DLD1 (cell line): ENCODE data around the gene CTTNBP2NL.
"Not testable (repeated sequence)": the region's sequence is repeated elsewhere in the genome, so short reads cannot be mapped to it uniquely, and the experiment has no call there.

Experiments used
- in situ Hi-C: cut with HindIII; loops from 2 replicates; pipeline ENCODE4 v1.10.0; 2017; ENCODE audit warnings: low sequenced_read_pairs

CTTNBP2NL gene

DNA sequence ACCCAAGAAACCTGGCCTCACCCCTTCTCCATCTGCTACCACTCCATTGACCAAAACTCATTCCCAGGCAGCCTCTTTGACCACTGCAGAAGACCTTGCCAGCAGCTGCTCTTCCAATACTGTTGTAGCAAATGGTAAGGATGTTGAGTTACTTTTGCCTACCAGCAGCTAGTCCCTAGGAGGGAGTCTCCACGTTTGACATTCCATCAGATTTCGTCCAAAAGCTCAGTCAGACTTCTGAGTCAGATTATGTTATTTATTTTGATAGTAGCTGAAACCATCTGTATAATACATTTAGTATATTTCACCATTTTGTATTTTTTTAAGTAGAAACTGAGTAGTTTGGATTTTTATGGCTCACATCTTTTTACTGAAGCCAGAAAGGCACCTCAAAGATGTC is 61.2 kb downstream of the CTTNBP2NL start:
- in situ Hi-C loops = no loop called here

DNA sequence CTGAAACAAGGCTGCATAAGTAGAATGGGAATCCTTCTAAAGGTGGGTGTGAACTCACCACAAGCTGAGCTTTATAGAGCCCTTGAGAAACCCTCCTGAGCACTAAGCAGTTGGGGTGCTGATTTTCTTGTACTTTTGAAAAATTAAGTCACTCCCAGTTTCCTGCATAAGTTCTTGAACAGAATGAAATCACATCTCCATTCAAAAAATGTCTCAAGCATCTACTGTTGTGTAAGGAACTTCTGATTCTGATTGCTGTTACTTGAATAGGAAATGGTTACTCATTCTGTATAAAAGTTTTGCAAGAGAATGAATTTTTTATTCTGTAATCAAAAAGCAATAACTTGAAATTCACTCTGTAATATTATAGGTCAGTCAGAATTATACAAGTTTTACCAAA is 61.9 kb downstream of the CTTNBP2NL start:
- in situ Hi-C loops = no loop called here

DNA sequence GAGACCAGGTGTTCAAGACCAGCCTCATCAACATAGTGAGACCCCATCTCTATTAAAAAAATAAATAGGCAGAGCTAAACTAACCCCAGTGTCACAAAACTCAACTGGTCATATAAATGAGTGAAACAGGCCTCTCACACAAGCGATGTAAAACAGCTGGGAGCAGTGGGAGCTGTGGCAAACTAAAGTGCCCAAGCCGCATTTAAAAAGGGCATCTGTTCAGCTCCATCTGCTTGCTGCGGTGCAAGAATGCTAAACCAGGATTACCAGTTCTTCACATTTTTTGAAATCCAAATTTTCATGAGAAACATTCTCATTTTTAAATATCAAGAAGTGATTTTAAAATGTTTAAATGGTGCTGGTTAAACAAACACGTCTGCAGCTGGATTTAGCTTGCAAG is 62.7 kb downstream of the CTTNBP2NL start:
- in situ Hi-C loops = no loop called here

DNA sequence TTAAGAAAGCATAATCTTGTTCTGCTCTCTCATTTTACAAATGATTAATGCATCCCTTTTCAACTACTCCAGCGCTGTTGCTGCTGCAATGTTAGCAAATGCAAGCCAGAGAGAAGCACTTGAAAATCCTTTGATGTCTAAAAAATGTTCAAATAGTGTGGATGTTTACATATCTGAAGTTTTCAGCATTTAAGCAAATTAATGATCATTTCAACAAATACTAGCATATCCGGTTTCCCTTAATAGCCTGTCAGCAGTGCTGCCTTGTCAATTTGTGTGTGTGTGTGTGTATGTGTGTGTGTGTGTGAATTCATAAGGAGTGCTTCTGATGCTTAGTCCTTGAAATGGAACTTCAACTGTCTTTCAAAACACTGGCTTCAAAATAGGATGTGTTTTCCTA is 64.6 kb downstream of the CTTNBP2NL start:
- in situ Hi-C loops = no loop called here

DNA sequence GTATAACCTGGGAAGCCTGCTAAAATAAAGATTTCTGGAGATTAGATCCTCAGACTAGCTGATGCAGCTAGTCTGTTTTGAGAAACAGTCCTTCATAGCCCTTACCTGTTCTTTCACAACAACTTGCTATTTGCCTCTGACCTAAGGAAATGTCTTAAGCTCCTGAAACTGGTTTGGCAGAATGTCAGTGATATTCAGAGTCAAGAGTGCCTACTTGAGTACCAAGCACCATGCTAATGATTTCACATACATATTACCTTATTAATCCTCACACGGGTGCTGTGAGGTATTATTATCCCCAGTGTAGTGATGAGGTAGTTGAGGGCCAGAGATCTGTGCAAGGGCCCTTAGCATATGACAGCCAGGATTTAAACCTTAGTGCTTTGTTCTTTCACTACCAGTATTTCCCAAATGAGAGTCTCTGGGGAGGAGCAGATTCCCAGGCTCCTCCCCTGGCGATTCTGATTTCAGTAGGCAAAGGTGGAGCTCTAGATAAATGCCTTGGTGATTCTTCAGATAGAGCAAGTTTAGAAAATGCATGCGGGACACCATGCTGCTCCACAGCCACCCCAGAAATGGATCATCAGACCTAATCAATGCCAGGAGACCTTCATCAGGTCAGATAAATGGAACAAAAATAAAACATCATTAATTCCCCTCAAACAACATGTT is 65.3 kb downstream of the CTTNBP2NL start:
- in situ Hi-C loops = no loop called here

DNA sequence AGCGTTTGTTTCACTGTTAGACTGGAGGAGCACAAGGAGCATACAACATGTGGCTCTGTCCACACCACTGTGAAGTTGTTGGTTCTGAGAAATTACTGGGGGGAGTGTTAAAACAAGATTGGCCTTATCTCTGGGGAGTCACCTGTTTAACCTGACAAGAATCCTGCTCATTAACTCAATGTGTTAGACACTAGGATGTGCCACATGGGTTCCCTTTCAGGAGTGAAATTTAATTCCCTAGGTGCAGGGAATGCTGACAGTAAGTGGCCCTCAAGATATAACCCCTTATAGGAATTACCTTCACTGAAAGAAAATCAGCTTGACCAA is 66.9 kb downstream of the CTTNBP2NL start:
- in situ Hi-C loops = no loop called here

DNA sequence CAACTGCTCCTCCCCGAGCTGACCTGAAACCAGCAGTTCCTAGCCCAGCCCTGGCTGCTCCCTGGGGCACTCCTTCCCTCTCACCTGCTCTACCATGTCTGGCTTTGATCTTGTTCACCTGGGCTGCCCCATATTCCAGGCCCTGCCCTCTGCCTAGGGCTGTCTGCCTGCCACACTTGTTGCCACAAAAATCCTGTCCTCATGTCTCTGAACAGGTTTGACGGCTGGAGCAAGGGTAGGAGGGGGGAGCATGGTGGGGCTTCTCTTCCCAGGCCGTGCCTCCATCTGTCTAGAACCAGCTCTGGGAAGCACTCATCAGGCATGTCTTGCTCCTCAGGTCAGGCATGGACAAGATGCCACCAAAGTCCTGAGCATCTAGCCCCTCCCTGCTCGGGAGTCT is 68.5 kb downstream of the CTTNBP2NL start:
- in situ Hi-C loops = no loop called here

DNA sequence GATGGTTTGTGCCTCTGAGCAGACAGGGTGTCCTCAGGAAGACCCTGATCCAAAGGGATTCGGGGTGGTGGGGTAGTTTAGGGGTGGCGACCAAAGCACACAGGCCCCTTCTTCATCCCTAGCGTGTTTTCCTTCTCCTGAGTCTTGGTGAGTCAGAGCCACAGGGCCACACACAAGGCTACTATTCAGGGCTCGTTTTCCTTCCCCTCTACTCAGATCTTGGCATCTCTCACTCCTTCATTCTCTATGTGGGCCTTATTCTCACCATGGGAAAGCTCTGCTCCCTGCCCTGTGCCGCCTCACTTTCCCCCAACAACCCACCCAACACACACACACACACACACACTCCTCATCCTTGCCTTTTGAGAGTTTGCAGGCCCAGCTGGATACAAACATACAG is 69.1 kb downstream of the CTTNBP2NL start:
- in situ Hi-C loops = no loop called here

DNA sequence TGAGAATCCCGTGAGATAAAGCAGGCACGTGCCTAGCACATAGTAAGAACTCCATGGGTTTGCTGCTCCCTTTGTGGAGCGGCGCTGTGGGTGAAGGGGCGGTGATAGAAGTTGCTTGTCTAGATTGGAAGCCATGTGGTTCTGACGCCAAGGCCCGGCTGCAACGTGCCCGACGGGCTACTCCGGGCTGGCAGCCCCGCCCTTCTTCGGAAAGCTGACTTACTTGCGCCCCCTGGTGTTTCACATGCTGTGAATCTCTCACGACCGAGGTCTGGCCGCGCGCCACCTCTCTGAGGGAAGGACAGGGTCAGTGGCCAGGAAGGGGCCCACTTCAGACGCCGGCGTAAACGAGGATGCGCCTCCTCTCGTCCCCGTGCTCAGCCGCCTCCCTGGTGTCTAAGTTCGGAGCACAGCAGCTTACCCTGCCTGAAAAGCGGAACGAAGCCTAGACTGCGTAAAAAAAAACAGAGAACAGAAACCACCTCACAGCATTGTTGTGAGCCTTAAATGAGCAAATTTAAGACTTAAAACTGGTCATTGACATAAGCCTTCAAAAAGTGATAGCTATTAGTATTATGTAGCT is 70.2 kb downstream of the CTTNBP2NL start:
- in situ Hi-C loops = no loop called here

DNA sequence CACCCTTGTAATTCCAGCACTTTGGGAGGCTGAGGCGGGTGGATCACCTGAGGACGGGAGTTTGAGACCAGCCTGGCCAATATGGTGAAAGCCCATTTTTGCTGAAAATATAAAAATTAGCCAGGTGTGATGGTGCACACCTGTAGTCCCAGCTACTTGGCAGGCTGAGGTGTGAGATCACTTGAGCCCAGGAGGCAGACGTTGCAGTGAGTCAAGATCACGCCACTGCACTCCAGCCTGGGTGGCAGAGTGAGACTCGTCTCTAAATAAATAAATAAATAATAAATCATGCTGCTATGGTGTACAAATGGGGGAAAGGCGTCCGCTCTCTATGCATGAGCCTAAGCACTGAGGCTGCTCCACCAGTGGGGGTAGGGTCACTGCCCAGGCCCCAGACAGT is 74.3 kb downstream of the CTTNBP2NL start:
- in situ Hi-C loops = not testable (repeated sequence)

DNA sequence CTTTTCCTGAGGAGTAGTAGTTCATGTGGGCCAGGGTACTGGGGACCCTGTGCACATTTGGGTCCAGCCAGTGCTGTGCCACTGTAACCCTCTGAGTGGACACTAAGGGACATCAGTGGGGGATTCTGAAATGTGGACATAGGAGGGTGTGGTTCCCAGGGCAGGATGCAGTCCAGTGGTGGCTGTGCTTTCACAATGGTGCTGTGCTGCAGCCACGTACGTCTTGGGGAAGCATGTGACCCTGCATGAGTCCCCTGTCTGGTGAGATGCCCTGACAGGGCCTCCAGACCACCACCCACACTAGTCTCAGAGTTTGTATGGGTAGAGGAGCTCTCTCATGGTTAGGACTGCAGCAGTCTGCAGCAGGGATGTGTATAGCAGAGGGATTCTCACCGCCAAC is 75.0 kb downstream of the CTTNBP2NL start:
- in situ Hi-C loops = no loop called here

DNA sequence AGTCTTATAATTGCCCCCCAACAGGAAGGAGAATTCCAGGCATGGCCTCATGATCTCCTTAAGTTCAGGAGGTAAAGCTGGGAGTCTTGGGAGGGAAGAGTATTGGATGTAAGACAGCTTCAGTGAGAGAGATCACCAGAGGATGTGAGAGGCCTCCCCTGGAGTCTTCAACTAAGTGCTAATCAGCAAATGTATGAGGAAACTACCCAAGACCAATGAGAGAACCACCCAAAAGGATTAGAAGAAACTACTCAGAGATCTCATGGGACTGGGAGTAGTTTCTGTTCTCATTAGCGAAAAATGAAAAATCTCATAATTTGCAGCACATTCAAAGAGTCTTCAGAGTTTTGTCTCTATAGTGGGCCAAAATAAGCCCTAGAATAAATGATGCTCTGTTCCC is 76.1 kb downstream of the CTTNBP2NL start:
- in situ Hi-C loops = no loop called here

DNA sequence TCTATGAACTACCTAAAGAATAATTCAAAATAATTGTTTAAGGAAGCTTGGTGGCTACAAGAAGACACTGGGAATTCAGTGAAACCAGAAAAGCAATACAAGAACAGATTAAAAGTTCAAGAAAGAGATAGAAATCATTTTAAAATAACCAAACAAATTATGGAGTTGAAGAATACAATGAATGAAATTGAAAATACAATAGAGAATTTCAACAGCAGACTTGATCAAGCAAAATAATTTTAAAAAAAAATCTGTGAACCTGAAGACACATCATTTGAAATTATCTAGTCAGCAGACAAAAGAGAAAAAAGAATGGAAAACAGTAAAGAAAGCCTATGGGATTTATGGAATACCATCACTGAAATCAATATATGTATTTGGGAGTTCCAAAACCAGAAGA is 81.5 kb downstream of the CTTNBP2NL start:
- in situ Hi-C loops = no loop called here

DNA sequence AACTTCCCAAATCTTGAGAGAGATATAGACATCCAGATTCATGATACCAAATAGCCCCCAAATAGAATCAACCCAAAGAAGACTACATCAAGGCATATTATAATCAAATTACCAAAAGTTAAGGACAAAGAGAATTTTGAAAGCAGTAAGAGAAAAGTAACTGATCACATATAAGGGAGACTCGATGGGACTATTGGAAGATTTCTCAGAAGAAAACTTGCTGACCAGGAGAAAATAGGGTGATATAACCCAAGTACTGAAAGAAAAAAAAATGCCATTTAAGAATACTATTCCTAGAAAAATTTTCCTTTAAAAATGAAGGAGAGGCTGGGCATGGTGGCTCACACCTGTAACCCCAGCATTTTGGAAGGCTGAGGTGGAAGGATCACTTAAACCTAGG is 82.3 kb downstream of the CTTNBP2NL start:
- in situ Hi-C loops = no loop called here

DNA sequence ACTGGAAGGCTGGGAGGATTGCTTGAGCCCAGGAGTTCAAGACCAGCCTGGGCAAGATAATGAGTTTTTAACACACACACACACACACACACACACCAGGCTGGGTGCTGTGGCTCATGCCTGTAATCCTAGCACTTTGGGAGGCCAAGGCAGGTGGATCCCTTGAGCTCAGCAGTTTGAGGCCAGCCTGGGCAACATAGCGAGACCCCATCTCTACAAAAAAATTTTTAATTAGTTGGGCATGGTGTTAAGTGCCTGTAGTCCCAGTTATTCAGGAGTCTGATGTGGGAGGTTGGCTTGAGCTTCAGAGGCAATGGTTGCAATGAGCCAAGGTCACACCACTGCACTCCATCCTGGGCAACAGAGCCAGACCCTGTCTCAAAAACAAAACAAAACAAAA is 90.0 kb downstream of the CTTNBP2NL start:
- in situ Hi-C loops = not testable (repeated sequence)

DNA sequence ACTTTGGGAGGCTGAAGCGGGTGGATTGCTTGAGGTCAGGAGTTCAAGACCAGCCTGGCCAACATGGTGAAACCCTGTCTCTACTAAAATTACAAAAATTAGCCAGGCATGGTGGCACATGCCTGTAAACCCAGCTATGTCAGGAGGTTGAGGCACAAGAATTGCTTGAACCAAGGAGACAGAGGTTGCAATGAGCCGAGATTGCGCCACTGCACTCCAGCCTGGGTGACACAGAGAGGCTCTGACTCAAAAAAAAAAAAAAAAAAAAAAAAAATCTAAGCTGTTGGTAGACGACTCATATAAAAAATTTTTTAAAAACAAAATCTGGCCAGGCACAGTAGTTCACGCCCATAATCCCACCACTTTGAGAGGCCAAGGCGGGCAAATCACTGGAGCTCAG is 91.7 kb downstream of the CTTNBP2NL start:
- in situ Hi-C loops = not testable (repeated sequence)

DNA sequence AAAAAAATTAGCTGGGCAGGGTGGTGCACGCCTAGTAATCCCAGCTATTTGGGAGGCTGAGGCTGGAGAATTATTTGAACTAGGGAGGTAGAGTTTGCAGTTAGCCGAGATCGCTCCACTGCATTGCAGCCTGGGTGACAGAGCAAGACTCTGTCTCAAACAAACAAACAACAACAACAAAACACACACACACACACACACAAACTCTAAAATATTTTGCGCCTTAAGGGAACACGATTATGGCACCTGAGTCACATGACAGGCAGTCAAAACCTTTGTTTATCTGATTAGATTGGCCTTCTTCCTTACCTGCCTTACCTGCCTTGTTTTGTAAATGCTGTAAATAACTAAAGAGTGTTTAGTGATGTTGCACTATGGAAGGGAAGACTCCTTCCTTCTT is 92.1 kb downstream of the CTTNBP2NL start:
- in situ Hi-C loops = no loop called here

DNA sequence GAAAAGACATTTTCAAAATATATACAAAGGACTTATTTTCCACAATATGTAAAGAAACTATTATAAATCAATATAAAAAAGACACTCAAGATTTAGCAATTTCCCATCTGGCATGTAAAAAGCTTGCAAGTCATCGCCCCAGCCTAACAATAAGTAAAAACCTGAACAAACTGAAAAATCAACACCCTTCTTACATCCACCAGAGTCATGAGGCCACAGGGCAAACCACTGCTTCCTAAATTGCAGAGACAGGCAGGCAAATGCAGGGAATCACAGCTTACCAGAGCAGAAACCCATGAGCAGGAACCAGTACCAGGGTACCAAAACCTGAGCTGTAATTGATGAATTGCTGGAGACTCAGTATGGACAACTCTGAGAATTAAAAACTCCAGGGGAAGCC is 96.1 kb downstream of the CTTNBP2NL start:
- in situ Hi-C loops = no loop called here

DNA sequence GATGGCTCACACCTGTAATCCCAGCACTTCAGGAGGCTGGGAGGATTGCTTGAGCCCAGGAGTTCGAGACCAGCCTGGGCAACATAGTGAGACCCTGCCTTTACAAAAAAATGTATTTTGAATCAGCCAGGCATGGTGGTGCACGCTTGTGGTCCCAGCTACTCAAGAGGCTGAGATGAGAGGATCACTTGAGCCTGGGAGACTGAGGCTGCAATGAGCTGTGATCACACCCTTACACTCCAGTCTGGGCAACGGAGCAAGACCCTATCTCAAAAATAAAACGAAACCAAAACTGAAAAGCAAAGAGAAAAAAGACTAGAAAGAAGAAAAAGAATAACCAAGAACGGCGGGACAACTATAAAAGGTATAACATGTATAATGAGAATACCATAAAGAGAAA is 97.3 kb downstream of the CTTNBP2NL start:
- in situ Hi-C loops = no loop called here

DNA sequence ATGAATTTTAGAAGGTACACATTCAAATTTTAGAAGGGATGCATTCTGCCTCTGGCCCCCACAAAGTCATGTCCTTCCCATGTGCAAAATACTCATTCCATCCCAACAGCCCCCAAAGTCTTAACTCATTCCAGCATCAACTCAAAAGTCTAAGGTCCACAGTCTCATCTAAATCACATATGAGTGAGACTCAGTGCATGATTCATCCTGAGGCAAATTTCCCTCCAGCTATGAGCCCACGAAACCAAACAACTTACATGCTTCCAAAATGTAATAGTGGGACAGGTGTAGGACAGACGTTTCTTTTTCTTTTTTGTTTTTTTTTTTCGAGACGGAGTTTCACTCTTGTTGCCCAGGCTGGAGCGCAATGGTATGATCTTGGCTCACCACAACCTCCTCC is 100.3 kb downstream of the CTTNBP2NL start:
- in situ Hi-C loops = no loop called here

DNA sequence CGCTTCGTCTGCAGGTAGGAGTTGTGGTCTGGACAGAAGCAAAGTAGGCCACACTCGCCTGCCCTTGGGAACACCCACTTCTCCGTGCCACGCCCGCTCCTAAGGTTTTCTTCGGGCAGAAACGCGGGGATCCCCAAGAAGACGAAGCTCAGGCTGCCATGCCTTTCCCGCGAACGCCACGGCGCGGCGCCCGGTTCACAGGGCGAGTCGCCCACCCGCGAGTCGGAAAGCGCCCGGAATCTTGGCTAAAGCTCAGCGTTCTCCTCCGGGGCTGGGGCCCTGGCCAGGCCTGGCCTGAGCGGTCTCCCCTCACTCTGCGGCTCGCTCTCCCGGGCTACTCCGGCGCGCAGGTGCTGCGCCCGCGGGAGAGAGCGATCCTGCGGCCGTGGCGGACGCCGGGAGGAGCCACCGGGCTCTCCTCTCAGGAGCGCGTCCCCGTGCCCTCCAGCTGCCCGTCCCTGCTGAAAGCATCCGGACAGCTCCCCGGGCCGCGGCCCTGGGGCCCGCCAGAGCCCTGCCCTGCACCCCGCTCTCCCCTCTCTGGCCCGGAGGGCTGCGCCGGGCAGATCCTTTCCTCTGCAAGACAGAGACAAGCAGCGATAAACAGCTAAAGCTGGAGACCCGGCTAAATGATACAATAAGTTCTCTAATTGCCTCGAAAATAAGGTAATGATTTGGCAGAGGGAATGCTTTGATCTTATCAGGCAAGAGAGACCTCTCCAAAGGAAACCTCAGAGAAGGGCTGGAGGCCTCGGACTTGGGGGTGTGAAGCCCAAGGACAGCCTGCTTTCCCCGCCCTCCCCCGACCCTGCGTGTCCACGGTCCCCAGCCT is 106.0 kb downstream of the CTTNBP2NL start:
- in situ Hi-C loops = no loop called here

DNA sequence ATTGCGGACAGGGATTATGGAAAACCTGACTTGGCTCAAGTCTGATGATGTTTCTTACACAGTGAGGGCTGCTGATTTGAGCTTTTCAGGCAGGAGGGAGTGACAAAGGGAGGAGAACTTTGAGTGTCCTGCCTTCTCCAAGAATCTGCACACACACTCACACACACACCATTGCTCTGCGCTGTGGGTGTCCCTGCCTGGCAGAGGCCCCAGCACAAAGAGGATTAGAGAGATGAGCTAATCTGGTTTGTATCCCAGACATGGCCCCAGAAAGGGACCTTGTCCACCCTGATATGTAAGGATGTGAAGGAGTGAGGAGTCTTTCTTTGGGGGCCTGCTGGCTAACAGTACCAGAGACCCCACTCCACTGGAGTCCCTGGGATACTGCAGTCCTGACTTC is 106.8 kb downstream of the CTTNBP2NL start:
- in situ Hi-C loops = no loop called here
